B cell (primary cell): Measurements from ENCODE around the gene TNIK. TPM values are rescaled to one million over a fixed set of nuclear protein-coding genes. Genes with fewer than 3 reads are reported as not detected.

Source experiments
- ATAC-seq: fragments of 200-7000 bp; cut with Tn5 transposase; one replicate; pipeline ENCODE4 v1.10.0; 2021; ENCODE audit warnings: low read depth, mild to moderate bottlenecking, moderate number of reproducible peaks, moderate library complexity
- CTCF ChIA-PET: fragments of 350-600 bp; sonication (Branson Sonifier 250); formaldehyde crosslinking; loops from one replicate; lab custom pipeline; 2021; ENCODE audit warnings: antibody characterized with exemption, inconsistent platforms; lab: Charles Lee
- POLR2A ChIA-PET: fragments of 350-600 bp; sonication (Branson Sonifier 250); formaldehyde crosslinking; loops from one replicate; lab custom pipeline; 2021; ENCODE audit warnings: antibody characterized with exemption; lab: Charles Lee
- DNase-seq: peaks from one replicate; pipeline ENCODE4 v3.0.0; 2013
- H2AFZ ChIP-seq: 2 replicates; pipeline ENCODE4 v1.6.1; 2012; ENCODE audit warnings: mild to moderate bottlenecking, low read depth, low read length; ENCODE audit not compliant: insufficient read depth, poor library complexity, severe bottlenecking
- H3K27ac ChIP-seq, 2 donors: 1 replicate in 1 of 2; 2 replicates in 1 of 2; pipeline ENCODE4 v1.5.1; 2012 to 2013; ENCODE audit warnings: low read length in 2 of 2, mild to moderate bottlenecking in 2 of 2, moderate library complexity in 1 of 2
- H3K27me3 ChIP-seq, 4 experiments: fragments of 200-600 bp in 1 of 4; sonication (generic) in 1 of 4; replicated peaks in 1 of 4; 1 replicate in 2 of 4; 2 replicates in 2 of 4; pipeline versions ENCODE4 v1.6.1 to v1.7.0; 2013 to 2016; ENCODE audit warnings: low read length in 3 of 4, mild to moderate bottlenecking in 2 of 4, mixed read lengths in 1 of 4, moderate library complexity in 1 of 4; ENCODE audit not compliant: insufficient read depth in 4 of 4, control insufficient read depth in 3 of 4; ENCODE audit errors: control extremely low read depth in 1 of 4
- H3K36me3 ChIP-seq, 2 experiments: replicated peaks in 1 of 2; 1 replicate in 1 of 2; 2 replicates in 1 of 2; pipeline versions ENCODE4 v1.6.1 to v1.7.1; 2013; ENCODE audit warnings: low read length in 1 of 2; ENCODE audit not compliant: insufficient read depth in 2 of 2, control insufficient read depth in 1 of 2; ENCODE audit errors: control extremely low read depth in 1 of 2, extremely low read depth in 1 of 2
- H3K4me1 ChIP-seq, 2 donors: fragments of 200-600 bp in 1 of 2; sonication (generic) in 1 of 2; 1 replicate in 1 of 2; 2 replicates in 1 of 2; pipeline versions ENCODE4 v1.5.1 to v1.6.1; 2013 to 2017; ENCODE audit warnings: low read length in 2 of 2; ENCODE audit not compliant: control insufficient read depth in 2 of 2, insufficient read depth in 2 of 2
- H3K4me2 ChIP-seq: replicated peaks from 2 replicates; pipeline ENCODE3; 2012; ENCODE audit warnings: mild to moderate bottlenecking, low read depth, low read length; ENCODE audit not compliant: poor library complexity, severe bottlenecking
- H3K4me3 ChIP-seq, 5 experiments: fragments of 200-600 bp in 1 of 5; sonication (generic) in 1 of 5; 1 replicate in 3 of 5; 2 replicates in 2 of 5; pipeline versions ENCODE4 v1.5.1 to v1.7.0; 2011 to 2016; ENCODE audit warnings: low read length in 4 of 5, mild to moderate bottlenecking in 4 of 5, low read depth in 2 of 5, control low read depth in 1 of 5, moderate library complexity in 1 of 5; ENCODE audit not compliant: insufficient read depth in 1 of 5; ENCODE audit errors: control extremely low read depth in 1 of 5, extremely low read depth in 1 of 5
- H3K79me2 ChIP-seq: fragments of 200-600 bp; sonication (generic); one replicate; pipeline ENCODE4 v1.6.0; 2016; ENCODE audit warnings: low read length; ENCODE audit not compliant: control insufficient read depth, insufficient read depth
- H3K9ac ChIP-seq: fragments of 200-600 bp; sonication (generic); 2 replicates; pipeline ENCODE4 v1.6.1; 2017; ENCODE audit warnings: mild to moderate bottlenecking, low read length, moderate library complexity
- H3K9me3 ChIP-seq, 3 donors: one replicate each; pipeline versions ENCODE4 v1.6.1 to v1.7.1; 2013; ENCODE audit warnings: low read length in 2 of 3; ENCODE audit not compliant: control insufficient read depth in 2 of 3, insufficient read depth in 1 of 3; ENCODE audit errors: control extremely low read depth in 1 of 3
- H4K20me1 ChIP-seq: 2 replicates; pipeline ENCODE4 v1.6.0; 2012; ENCODE audit warnings: mild to moderate bottlenecking, low read length; ENCODE audit not compliant: insufficient read depth, control insufficient read depth, poor library complexity, severe bottlenecking
- H3K27ac Mint-ChIP-seq: one replicate; pipeline ENCODE4 v1.8.0; 2021; ENCODE audit warnings: mixed read lengths
- H3K27me3 Mint-ChIP-seq: one replicate; pipeline ENCODE4 v1.8.0; 2021; ENCODE audit warnings: mixed read lengths
- H3K4me1 Mint-ChIP-seq: one replicate; pipeline ENCODE4 v1.8.0; 2021; ENCODE audit warnings: mixed read lengths
- H3K4me3 Mint-ChIP-seq: one replicate; pipeline ENCODE4 v1.8.0; 2021; ENCODE audit warnings: mixed read lengths
- H3K9me3 Mint-ChIP-seq: one replicate; pipeline ENCODE4 v1.8.0; 2022; ENCODE audit warnings: mixed read lengths; ENCODE audit not compliant: insufficient read depth
- CTCF ChIP-seq: fragments of 200-600 bp; IDR thresholded peaks from one replicate; pipeline ENCODE4 v1.8.0; 2022; ENCODE audit warnings: antibody characterized with exemption, mild to moderate bottlenecking
- EZH2 ChIP-seq: IDR thresholded peaks from 2 replicates; pipeline ENCODE4 v1.6.1; 2012; ENCODE audit warnings: borderline replicate concordance, low read depth, mild to moderate bottlenecking, moderate library complexity, low read length; ENCODE audit not compliant: insufficient read depth, poor library complexity, severe bottlenecking
- WGBS: methylation state at CpG from one replicate; pipeline ENCODE4 v1.1.5; 2013; ENCODE audit warnings: missing lambda C conversion rate; ENCODE audit not compliant: insufficient coverage; 5-methylcytosine and 5-hydroxymethylcytosine counted together
- intact Hi-C: fragments of 100-400 bp; cut with micrococcal nuclease; formaldehyde crosslinking; loops from one replicate; pipeline ENCODE4 v1.10.0; 2022
- polyA plus RNA-seq: library from polyadenylated mRNA; depleted of rRNA; stranded (reverse); fragments of >200 nt; gene quantifications from 2 replicates; pipeline ENCODE4 v1.2.3, GENCODE V29; 2012
- total RNA-seq, 2 donors: library from RNA; stranded (reverse); fragments of 120-200 nt in 1 of 2; gene quantifications; 1 replicate in 1 of 2; 2 replicates in 1 of 2; pipeline versions ENCODE4 v1.2.3 to v1.2.4, GENCODE V29; 2013 to 2022

TNIK gene
- total and polyA plus RNA-seq, 2 donors (not counting 1 experiment from before 2014, with no cell fraction given) = 0.66 to 7.7 TPM

- H3K9ac ChIP-seq = no peak overlapping the region
- H3K9me3 ChIP-seq = no peaks in the 10 kb centered on the region
- no peak overlapping the region for H3K27ac ChIP-seq
- no peak overlapping the region for H2AFZ ChIP-seq
- intact Hi-C loops = no loop called here
- ATAC-seq = no peak
- no peaks in the 10 kb centered on the region for H3K4me1 ChIP-seq
- no peak overlapping the region for H3K27ac Mint-ChIP-seq
- CTCF ChIA-PET = no interaction called here
- H3K27me3 ChIP-seq = no peaks in the 10 kb centered on the region
- H3K4me3 ChIP-seq = no peak overlapping the region
- no peaks in the 10 kb centered on the region for H3K27me3 Mint-ChIP-seq
- H4K20me1 ChIP-seq = no peaks in the 10 kb centered on the region
- no peaks in the 10 kb centered on the region for H3K79me2 ChIP-seq
- TF ChIP-seq CTCF (no peak), EZH2 (no peak)
- POLR2A ChIA-PET = no interaction called here
- no peak overlapping the region for H3K4me2 ChIP-seq
- WGBS = 100% methylated on average over 1 of the region's 1 CpG
- H3K36me3 ChIP-seq = no peaks in the 10 kb centered on the region
- DNase-seq = no peak
- H3K9me3 Mint-ChIP-seq = no peaks in the 10 kb centered on the region
- H3K4me3 Mint-ChIP-seq = no peak overlapping the region
- no peaks in the 10 kb centered on the region for H3K4me1 Mint-ChIP-seq
These were observed 166.9 kb downstream of the TNIK start for GRCh38 chr3:171293142-171293782.

- intact Hi-C loops = no loop called here
- no CpG with 5 or more reads among the region's 2 CpGs for WGBS
- Histone ChIP-seq H3K9ac (no peak overlapping the region), H3K4me3 (no peak overlapping the region), H3K27me3 (no peaks in the 10 kb centered on the region), H3K36me3 (no peaks in the 10 kb centered on the region), H3K4me2 (no peak overlapping the region), H4K20me1 (no peaks in the 10 kb centered on the region), H3K27ac (no peak overlapping the region), H3K9me3 (no peaks in the 10 kb centered on the region), H3K79me2 (no peaks in the 10 kb centered on the region), H2AFZ (no peak overlapping the region), H3K4me1 (no peaks in the 10 kb centered on the region)
- Mint-ChIP-seq H3K4me3 (no peak overlapping the region), H3K27me3 (no peaks in the 10 kb centered on the region), H3K4me1 (no peaks in the 10 kb centered on the region), H3K27ac (no peak overlapping the region), H3K9me3 (no peaks in the 10 kb centered on the region)
- ChIA-PET CTCF (no interaction called here), POLR2A (no interaction called here)
- ATAC-seq = no peak
- no peak for DNase-seq
- TF ChIP-seq CTCF (no peak), EZH2 (no peak)
These were observed 169.5 kb downstream of the TNIK start for GRCh38 chr3:171290680-171291079.
